Natural killer cell (primary cell): ENCODE results near the gene JOSD2. TPM values are rescaled to one million over a fixed set of nuclear protein-coding genes. Genes with fewer than 3 reads are reported as not detected.

Experiments
- ATAC-seq, 3 donors: fragments of 150-1000 bp in 2 of 3; fragments of 200-7000 bp in 1 of 3; cut with Tn5 transposase; 1 replicate in 1 of 3; 2 replicates in 2 of 3; pipeline ENCODE4 v1.10.0; 2021; ENCODE audit warnings: mild to moderate bottlenecking in 2 of 3, moderate library complexity in 2 of 3
- DNase-seq, 2 donors: peaks; one replicate each; pipeline versions ENCODE4 v3.0.0 to v3.0.0-alpha.2; 2013 to 2021; ENCODE audit warnings: mixed read lengths in 1 of 2
- H3K27ac ChIP-seq: one replicate; pipeline ENCODE4 v1.5.1; 2013; ENCODE audit warnings: mild to moderate bottlenecking, low read length
- H3K27me3 ChIP-seq: one replicate; pipeline ENCODE4 v1.6.1; 2013; ENCODE audit warnings: low read length; ENCODE audit not compliant: control insufficient read depth, insufficient read depth
- H3K36me3 ChIP-seq: one replicate; pipeline ENCODE4 v1.6.1; 2013; ENCODE audit warnings: low read length; ENCODE audit not compliant: control insufficient read depth, insufficient read depth
- H3K4me1 ChIP-seq: one replicate; pipeline ENCODE4 v1.6.1; 2013; ENCODE audit warnings: low read length; ENCODE audit not compliant: control insufficient read depth, insufficient read depth
- H3K4me3 ChIP-seq: one replicate; pipeline ENCODE4 v1.5.1; 2013; ENCODE audit warnings: low read length
- H3K9me3 ChIP-seq: one replicate; pipeline ENCODE4 v1.6.1; 2013; ENCODE audit warnings: low read length; ENCODE audit not compliant: control insufficient read depth, insufficient read depth
- H3K27ac Mint-ChIP-seq, 2 donors: one replicate each; pipeline ENCODE4 v1.8.0; 2022; ENCODE audit warnings: mild to moderate bottlenecking in 2 of 2, mixed read lengths in 2 of 2, moderate library complexity in 1 of 2
- H3K27me3 Mint-ChIP-seq, 2 donors: one replicate each; pipeline ENCODE4 v1.8.0; 2022; ENCODE audit warnings: low read depth in 2 of 2, mixed read lengths in 2 of 2
- H3K36me3 Mint-ChIP-seq: one replicate; pipeline ENCODE4 v1.8.0; 2022; ENCODE audit warnings: mixed read lengths
- H3K4me1 Mint-ChIP-seq, 2 donors: one replicate each; pipeline ENCODE4 v1.8.0; 2022; ENCODE audit warnings: mixed read lengths in 2 of 2
- H3K4me3 Mint-ChIP-seq: one replicate; pipeline ENCODE4 v1.8.0; 2022; ENCODE audit warnings: mild to moderate bottlenecking, moderate library complexity, mixed read lengths
- H3K9me3 Mint-ChIP-seq, 2 donors: one replicate each; pipeline ENCODE4 v1.8.0; 2022; ENCODE audit warnings: mixed read lengths in 2 of 2
- CTCF ChIP-seq: fragments of 200-600 bp; IDR thresholded peaks from one replicate; pipeline ENCODE4 v1.8.0; 2022; ENCODE audit warnings: antibody characterized with exemption
- WGBS: methylation state at CpG from one replicate; pipeline ENCODE4 v1.1.7; 2013; ENCODE audit warnings: missing lambda C conversion rate; ENCODE audit not compliant: insufficient coverage; 5-methylcytosine and 5-hydroxymethylcytosine counted together
- intact Hi-C: fragments of 100-400 bp; cut with micrococcal nuclease; formaldehyde crosslinking; loops from one replicate; pipeline ENCODE4 v1.14.2; 2022
- total RNA-seq, 4 donors: library from RNA; stranded (reverse); fragments of 120-200 nt in 1 of 4; gene quantifications; one replicate each; pipeline versions ENCODE4 v1.2.3 to v1.2.4, GENCODE V29; 2013 to 2022

The JOSD2 gene
- total RNA-seq, 3 donors from 2014 or later (not counting 1 experiment from before 2014, with no cell fraction given): 18.8 to 22.0 (median 20.3) TPM

GRCh38 chr19:50479761-50480251 is 31.2 kb downstream of the JOSD2 start:
- Histone ChIP-seq H3K36me3 (peaks cover 36% of the 10 kb centered on the region), H3K9me3 (peaks cover 3% of the 10 kb centered on the region), H3K27me3 (no peaks in the 10 kb centered on the region), H3K4me1 (peaks cover 25% of the 10 kb centered on the region), H3K4me3 (no peak overlapping the region), H3K27ac (no peak overlapping the region)
- peak overlapping the region in 1 of 2 donors; percentile 49 for H3K27ac Mint-ChIP-seq
- no peaks in the 10 kb centered on the region for H3K9me3 Mint-ChIP-seq
- no peaks in the 10 kb centered on the region for H3K27me3 Mint-ChIP-seq
- H3K4me1 Mint-ChIP-seq: peaks cover 30 to 48% of the 10 kb centered on the region in 2 donors
- ATAC-seq (no peak), DNase-seq (no peak)
- intact Hi-C loops: loop anchor here (5.0 kb wide), 1 partner anchor 123 kb away; no protein-coding TSS in a partner anchor
- no peaks in the 10 kb centered on the region for H3K36me3 Mint-ChIP-seq
- TF ChIP-seq CTCF: no peak
- no peak overlapping the region for H3K4me3 Mint-ChIP-seq
- WGBS: 96% methylated on average over 16 of the region's 16 CpGs

GRCh38 chr19:50478901-50479715 is 31.9 kb downstream of the JOSD2 start:
- H3K4me3 ChIP-seq: no peak overlapping the region
- H3K27me3 ChIP-seq: no peaks in the 10 kb centered on the region
- H3K9me3 ChIP-seq: peaks cover 3% of the 10 kb centered on the region
- intact Hi-C loops: loop anchor here (5.0 kb wide), 1 partner anchor 122 kb away; no protein-coding TSS in a partner anchor
- peaks cover 36% of the 10 kb centered on the region for H3K36me3 ChIP-seq
- 96% methylated on average over 18 of the region's 19 CpGs for WGBS
- Mint-ChIP-seq H3K36me3 (no peaks in the 10 kb centered on the region), H3K9me3 (no peaks in the 10 kb centered on the region), H3K4me3 (peak overlapping the region; percentile 25), H3K27ac (no peak overlapping the region), H3K27me3 (no peaks in the 10 kb centered on the region), H3K4me1 (peaks cover 30 to 48% of the 10 kb centered on the region in 2 donors)
- H3K27ac ChIP-seq: no peak overlapping the region
- peaks cover 25% of the 10 kb centered on the region for H3K4me1 ChIP-seq
- no peak for ATAC-seq
- peak in 1 of 2 donors; percentile 39 for DNase-seq
- peak; percentile 10 for TF ChIP-seq CTCF

- intact Hi-C loops: loop anchor here (5.0 kb wide), 1 partner anchor 121 kb away; no protein-coding TSS in a partner anchor
- Histone ChIP-seq H3K27ac (no peak overlapping the region), H3K4me1 (peaks cover 25% of the 10 kb centered on the region), H3K9me3 (peaks cover 3% of the 10 kb centered on the region), H3K27me3 (no peaks in the 10 kb centered on the region), H3K4me3 (no peak overlapping the region), H3K36me3 (peaks cover 36% of the 10 kb centered on the region)
- peaks cover 30 to 48% of the 10 kb centered on the region in 2 donors for H3K4me1 Mint-ChIP-seq
- WGBS: 97% methylated on average over 15 of the region's 17 CpGs
- H3K4me3 Mint-ChIP-seq: peak overlapping the region; percentile 99
- TF ChIP-seq CTCF: no peak
- ATAC-seq (no peak), DNase-seq (no peak)
- no peaks in the 10 kb centered on the region for H3K27me3 Mint-ChIP-seq
- H3K36me3 Mint-ChIP-seq: no peaks in the 10 kb centered on the region
- no peaks in the 10 kb centered on the region for H3K9me3 Mint-ChIP-seq
- peak overlapping the region; percentile 91 to 99 for H3K27ac Mint-ChIP-seq
Observed at GRCh38 chr19:50477751-50478515, 33.1 kb downstream of the JOSD2 start.
